Islet of Langerhans (tissue), 1 donor: ENCODE measurements around the gene INO80.
"Not testable (repeated sequence)": the region's sequence is repeated elsewhere in the genome, so short reads cannot be mapped to it uniquely, and the experiment has no call there.

Experiments
- FAIRE-seq: peaks from one replicate; lab custom pipeline; 2011; peaks lifted over from hg19 to GRCh38; lab: Jason Lieb, UNC

Gene INO80

DNA sequence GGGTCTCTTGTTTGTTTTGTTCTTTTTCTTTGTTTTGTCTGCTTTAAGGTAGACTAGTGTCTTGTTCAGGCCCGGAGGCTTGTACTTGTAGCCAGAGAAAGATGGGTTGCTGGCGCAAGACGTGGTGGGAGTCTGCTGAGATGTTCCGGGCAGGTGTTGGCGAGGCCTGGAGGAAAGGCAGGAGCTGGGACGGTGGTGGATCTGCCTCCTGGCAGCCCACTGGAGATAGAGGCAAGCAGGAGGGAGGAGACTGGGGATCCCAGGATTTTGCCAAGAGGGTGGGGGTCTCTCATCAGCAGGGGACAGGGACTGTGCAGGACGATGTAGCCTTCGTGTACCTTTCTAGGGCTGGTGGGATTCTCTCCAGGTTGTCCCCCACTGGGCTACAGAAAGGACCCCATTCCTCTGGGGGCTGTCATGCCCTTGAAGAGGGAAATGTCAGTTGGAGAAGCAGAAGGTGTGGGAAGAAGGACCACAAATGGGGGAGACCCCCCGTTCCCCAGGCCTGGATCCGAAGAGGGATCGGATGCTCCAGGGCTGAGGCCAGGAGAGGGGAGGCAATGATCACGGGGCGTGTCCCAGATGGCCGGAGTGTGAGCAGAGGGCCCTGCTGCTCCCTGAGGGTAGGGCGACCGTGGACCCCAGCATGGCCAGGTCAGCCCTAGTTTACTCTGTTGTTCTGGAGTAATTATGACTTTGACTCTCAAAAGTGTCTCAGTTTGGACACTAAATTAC lies 155.8 kb downstream of the INO80 start:
- no peak for FAIRE-seq

DNA sequence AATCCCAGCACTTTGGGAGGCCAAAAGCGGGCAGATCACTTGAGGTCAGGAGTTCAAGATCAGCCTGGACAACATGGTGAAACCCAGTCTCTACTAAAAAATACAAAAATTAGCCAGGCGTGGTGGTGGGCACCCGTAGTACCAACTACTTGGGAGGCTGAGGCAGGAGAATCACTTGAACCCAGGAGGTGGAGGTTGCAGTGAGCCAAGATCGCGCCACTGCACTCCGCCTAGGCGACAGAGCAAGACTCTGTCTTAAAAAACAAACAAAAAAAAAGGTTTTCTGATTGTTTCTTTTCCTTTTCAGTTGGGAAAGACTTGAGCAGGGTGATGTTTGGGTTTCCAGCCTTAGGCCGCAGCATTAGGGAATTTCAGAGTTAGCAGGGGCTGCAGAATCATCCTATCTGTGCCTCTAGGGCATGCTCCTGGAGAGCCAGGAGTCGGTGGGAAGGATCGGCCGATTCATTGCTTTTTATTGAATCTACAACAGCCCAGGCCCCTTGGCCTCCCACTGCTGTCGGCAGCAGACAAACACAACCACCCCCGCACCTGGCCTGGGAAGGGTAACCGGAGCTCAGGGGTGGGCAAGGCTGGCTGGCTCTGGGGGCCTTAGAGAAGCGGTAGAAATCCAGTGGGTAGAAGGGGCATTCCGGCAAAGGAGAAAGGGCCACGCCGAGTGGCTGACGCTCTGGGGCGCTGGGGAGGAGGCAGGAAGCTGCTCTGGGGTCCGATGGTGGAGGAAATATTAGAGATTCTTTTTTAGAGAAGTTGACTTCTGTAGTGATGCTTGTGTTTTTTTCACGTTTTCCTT lies 156.5 kb downstream of the INO80 start:
- FAIRE-seq, result no peak

GRCh38 chr15:40958723-40959122 lies 157.4 kb downstream of the INO80 start:
- no peak for FAIRE-seq

GRCh38 chr15:40958146-40958545 lies 157.9 kb downstream of the INO80 start:
- FAIRE-seq, result no peak

GRCh38 chr15:40957581-40958051 lies 158.5 kb downstream of the INO80 start:
- FAIRE-seq, result no peak

GRCh38 chr15:40957041-40957555 lies 159.0 kb downstream of the INO80 start:
- FAIRE-seq, result no peak

DNA sequence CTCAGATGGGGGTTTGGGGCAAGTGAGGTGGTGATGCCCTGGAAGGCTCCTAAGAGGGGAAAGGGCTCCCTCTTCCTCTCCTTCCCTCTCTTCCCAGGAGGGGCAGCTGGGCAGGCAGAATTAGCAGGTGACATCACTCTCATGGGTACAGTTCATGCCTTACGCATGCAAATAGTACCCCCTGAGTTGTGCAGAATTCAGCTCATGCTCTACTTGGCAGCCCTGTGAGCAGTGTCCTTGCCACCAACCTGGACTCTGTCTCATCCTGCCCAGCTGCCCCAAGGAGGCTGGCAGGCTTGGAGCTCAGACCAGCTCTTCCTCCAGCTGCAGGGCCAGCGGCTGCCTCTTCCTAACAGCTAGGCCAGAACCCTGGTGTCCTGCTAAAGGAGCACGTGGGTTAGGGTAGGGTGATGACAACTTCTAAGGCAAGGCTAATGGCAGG lies 159.5 kb downstream of the INO80 start:
- FAIRE-seq, result no peak

DNA sequence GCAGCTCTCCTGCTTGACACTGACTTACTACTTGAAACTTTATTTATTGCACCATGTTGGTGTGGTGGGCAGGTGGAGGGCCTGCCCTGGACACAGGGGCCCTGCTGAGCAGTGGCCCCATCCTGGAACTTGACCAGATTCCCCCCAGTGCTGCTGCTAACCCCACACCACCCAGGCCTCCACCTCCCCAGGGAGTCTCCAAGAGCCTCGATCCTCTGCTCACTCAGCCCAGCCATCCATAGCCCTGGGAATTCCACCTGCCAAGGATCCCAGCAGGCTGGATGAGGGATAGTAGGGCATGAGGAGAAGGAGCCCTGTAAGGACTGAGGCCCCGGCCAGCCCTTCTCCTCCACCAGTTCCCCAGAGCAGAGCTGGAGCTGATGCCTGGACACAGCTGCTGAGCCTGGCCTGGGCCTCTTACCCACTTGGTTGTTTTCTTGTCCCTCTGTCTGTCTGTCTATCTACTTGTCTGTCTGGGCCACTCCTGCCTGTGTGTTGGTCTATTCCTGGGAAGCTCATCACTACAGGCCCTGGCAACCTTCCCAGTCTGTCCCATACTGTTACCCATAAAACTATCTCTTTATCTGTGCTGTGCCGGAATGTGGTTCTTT lies 160.0 kb downstream of the INO80 start:
- no peak for FAIRE-seq

DNA sequence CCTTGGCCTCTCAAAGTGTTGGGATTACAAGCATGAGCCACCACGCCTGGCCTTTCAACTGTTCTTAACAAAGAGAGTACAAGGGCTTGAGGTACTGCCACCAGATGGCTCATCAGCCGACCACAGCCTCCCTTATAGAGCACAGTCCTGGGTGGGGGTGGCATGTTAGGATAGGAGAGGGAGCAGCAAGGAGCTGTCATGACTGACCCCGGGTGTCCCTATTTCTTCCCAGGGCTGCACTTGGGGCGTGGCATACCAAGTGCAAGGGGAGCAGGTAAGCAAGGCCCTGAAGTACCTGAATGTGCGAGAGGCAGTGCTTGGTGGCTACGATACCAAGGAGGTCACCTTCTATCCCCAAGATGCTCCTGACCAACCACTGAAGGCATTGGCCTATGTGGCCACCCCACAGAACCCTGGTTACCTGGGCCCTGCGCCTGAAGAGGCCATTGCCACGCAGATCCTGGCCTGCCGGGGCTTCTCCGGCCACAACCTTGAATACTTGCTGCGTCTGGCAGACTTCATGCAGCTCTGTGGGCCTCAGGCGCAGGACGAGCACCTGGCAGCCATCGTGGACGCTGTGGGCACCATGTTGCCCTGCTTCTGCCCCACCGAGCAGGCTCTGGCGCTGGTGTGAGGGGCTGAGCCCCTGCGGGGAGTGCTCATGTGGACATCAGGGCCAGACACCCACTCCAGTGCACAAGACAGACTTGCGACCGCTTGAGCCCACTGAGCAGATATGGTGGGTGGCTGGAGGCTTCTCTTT lies 160.8 kb downstream of the INO80 start:
- no peak for FAIRE-seq

GRCh38 chr15:40954158-40954848 lies 161.8 kb downstream of the INO80 start:
- FAIRE-seq, result not testable (repeated sequence)

DNA sequence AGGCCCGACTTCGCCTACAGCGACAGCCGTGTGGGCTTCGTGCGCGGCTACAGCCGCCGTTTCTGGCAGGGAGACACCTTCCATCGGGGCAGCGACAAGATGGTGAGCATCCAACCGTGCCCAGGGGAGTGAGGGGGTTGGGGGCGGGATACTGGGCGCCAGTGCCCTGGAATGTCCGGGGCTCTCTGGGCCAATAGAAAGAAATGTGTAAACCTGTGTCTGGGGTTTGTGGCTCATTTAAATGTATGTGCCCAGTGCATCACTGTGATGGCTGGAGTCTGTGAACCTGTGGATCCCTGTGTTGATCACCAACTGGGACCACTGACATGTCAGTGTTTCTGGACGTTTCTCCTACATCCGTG lies 162.4 kb downstream of the INO80 start:
- no peak for FAIRE-seq

- peak; percentile 86 for FAIRE-seq
These were observed 163.0 kb downstream of the INO80 start, which contains the start of gene CHAC1 for GRCh38 chr15:40952901-40953712. TSS of gene CHAC1 (plus strand) at chr15:40953471. CDS start at chr15:40953584, 113 bp downstream.

DNA sequence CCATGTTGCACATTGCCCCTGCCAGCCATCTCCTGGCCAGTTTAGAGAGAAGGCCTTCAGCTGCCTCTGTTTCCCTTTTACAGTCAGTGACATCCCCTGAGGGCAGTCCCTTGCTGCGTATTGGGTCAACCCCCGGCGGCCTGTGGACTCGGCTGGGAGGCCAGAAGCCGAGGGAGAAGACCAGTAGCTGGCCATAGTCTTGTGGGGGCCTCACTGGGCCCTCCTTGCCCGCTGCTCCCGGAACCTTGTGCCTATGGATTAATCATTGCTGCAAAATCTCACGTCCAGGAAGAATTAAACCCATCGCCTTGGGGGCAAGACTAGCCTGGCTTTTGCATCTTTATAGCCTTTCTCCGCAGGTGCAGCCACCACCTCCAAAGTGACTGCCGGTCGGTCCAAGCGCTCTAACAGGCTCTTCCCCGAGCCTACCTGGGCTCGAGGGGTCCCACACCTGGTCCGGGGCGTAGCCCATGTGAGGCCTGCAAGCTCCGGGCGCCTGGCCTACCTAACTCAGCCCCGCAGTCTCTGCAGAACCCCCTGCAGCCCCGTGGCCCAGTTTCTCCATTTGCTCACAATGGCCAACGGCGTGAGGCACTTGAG lies 163.7 kb downstream of the INO80 start:
- FAIRE-seq, result no peak

DNA sequence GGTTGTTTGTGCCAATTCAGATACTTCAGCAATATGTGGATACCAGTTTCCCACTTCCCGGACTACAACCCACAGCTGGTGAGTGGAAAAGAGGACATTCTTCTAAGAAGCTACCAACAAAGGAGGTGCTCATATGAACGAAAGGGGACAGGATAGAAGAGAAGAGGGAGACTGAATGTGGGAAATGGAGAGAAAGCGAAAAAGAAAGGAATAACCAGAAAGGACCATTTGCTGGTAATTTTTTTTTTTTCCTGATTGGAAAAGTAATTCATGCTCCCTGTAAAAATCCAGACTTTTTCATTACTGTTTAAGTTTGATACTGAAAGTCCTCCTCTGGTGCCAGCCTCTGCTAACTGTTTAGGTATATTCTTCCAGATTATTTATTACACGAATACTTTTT lies 164.3 kb downstream of the INO80 start:
- no peak for FAIRE-seq

DNA sequence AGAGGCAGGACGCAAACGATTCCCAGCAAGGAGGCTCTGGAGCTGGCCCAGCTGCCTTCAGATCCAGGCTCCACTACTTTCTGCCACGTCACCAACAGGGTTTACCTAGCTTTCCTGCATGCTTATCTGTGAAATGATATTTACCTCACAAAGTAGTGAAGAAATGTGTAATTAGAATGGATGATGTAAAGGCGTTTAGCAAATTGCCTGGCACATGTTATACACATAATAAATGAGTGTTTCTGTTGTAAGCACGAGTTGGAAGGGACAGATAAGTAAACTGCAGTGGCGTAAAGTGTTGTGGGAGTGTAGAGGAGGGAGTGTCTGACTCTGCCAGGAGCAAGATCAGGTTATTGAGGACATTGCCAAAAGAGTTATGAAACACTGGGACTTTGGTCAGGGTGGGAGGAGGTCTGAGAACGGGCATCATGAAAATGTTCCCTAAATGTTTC lies 166.3 kb downstream of the INO80 start:
- FAIRE-seq, result no peak

DNA sequence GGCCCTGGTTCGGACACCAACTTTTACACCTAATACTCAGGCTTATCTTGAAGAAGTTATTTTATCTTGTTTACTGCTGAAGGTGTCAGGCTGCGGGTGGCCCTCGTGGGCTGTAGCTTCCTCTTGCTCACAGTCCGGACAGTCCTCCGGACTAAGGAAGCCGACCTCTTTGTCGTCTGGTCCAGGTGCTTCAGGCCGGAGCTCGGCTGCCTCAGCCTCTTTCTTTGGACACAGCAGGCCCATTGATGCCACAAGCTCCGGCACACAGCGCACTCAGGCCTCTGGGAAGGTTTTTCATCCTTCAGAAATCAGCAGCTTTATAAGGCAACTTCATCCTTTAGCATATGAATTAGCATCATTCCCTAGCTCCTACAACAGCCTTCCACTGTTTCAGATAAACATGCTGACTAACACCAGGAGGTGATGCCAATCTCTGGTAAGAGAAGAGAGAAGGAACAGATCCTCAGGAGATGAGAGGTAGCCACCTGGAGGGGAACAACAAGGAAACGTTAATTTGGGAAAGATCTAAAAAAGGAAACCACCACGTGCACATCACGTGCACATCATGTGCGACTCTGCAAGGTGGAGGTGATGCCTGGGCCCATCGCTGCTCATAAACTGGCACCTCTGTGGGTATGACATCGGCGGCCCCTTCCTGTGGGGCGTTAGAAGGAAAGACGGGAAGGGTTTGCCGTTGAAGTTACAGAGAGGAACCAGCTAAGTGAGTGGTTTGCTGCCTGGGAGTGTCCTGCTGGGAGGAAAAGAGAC lies 167.2 kb downstream of the INO80 start:
- no peak for FAIRE-seq

- FAIRE-seq, result no peak
These were observed 171.4 kb downstream of the INO80 start for GRCh38 chr15:40944510-40945296.

GRCh38 chr15:40943764-40944365 lies 172.2 kb downstream of the INO80 start:
- no peak for FAIRE-seq
